GM19452 (cell line): ENCODE data around the gene PNMA6A.
"Not testable (repeated sequence)": the region's sequence is repeated elsewhere in the genome, so short reads cannot be mapped to it uniquely, and the experiment has no call there.

Experiments
- ATAC-seq: cut with Tn5 transposase; IDR thresholded peaks from one replicate; pipeline ENCODE4 v1.9.1; 2021; ENCODE audit not compliant: unreplicated experiment

Gene PNMA6A

GRCh38 chrX:153074935-153075334 lies 2.7 kb downstream of the PNMA6A start:
- ATAC-seq, result no peak

- no peak for ATAC-seq
Observed at GRCh38 chrX:153075366-153075765, 3.1 kb downstream of the PNMA6A start.

- not testable (repeated sequence) for ATAC-seq
Observed at GRCh38 chrX:153077437-153078135, 5.3 kb downstream of the PNMA6A start.

GRCh38 chrX:153083238-153083923 lies 11.1 kb downstream of the PNMA6A start:
- not testable (repeated sequence) for ATAC-seq

GRCh38 chrX:153102418-153102817 lies 30.2 kb downstream of the PNMA6A start:
- ATAC-seq, result no peak

- ATAC-seq, result not testable (repeated sequence)
Observed at GRCh38 chrX:153104959-153105358, 32.7 kb downstream of the PNMA6A start.

GRCh38 chrX:153106092-153106801 lies 34.0 kb downstream of the PNMA6A start:
- not testable (repeated sequence) for ATAC-seq

GRCh38 chrX:153110735-153111134 lies 38.5 kb downstream of the PNMA6A start:
- not testable (repeated sequence) for ATAC-seq

GRCh38 chrX:153113851-153114250 lies 41.6 kb downstream of the PNMA6A start:
- ATAC-seq, result not testable (repeated sequence)

- ATAC-seq, result not testable (repeated sequence)
Observed at GRCh38 chrX:153117754-153118153, 45.5 kb downstream of the PNMA6A start.

- not testable (repeated sequence) for ATAC-seq
Observed at GRCh38 chrX:153120230-153120629, 48.0 kb downstream of the PNMA6A start.

GRCh38 chrX:153123468-153123867 lies 51.2 kb downstream of the PNMA6A start:
- ATAC-seq, result not testable (repeated sequence)
